Naive thymus-derived CD8-positive, alpha-beta T cell (primary cell): ENCODE data around the gene SSC5D. TPM values are rescaled to one million over a fixed set of nuclear protein-coding genes. Genes with fewer than 3 reads are reported as not detected.
"Not testable (repeated sequence)": the region's sequence is repeated elsewhere in the genome, so short reads cannot be mapped to it uniquely, and the experiment has no call there.

ENCODE experiments used
- ATAC-seq, 2 donors: fragments of 150-1000 bp; cut with Tn5 transposase in 1 of 2; sonication (Bioruptor Pico), chemical (Tn5 transposase) in 1 of 2; 1 replicate in 1 of 2; 2 replicates in 1 of 2; pipeline ENCODE4 v1.10.0; 2021; ENCODE audit warnings: mild to moderate bottlenecking in 2 of 2, moderate library complexity in 2 of 2
- POLR2A ChIA-PET: fragments of 350-600 bp; sonication (Branson Sonifier 250); formaldehyde crosslinking; loops from one replicate; lab custom pipeline; 2021; ENCODE audit warnings: antibody characterized with exemption; lab: Charles Lee
- DNase-seq, 10 donors: peaks; one replicate each; pipeline versions ENCODE4 v3.0.0 to v3.0.0-alpha.2; 2020 to 2022
- H3K27ac Mint-ChIP-seq, 10 donors: one replicate each; pipeline ENCODE4 v1.8.0; 2020 to 2022; ENCODE audit warnings: mild to moderate bottlenecking in 10 of 10, mixed read lengths in 10 of 10, moderate library complexity in 4 of 10, inconsistent platforms in 1 of 10
- H3K27me3 Mint-ChIP-seq, 5 donors: one replicate each; pipeline ENCODE4 v1.8.0; 2021 to 2022; ENCODE audit warnings: mixed read lengths in 5 of 5
- H3K36me3 Mint-ChIP-seq, 3 donors: one replicate each; pipeline ENCODE4 v1.8.0; 2020 to 2022; ENCODE audit warnings: mixed read lengths in 3 of 3, mild to moderate bottlenecking in 2 of 3, inconsistent platforms in 1 of 3
- H3K4me1 Mint-ChIP-seq, 4 donors: one replicate each; pipeline ENCODE4 v1.8.0; 2021 to 2022; ENCODE audit warnings: mixed read lengths in 4 of 4
- H3K4me3 Mint-ChIP-seq, 10 donors: one replicate each; pipeline ENCODE4 v1.8.0; 2020 to 2022; ENCODE audit warnings: mild to moderate bottlenecking in 10 of 10, mixed read lengths in 10 of 10, moderate library complexity in 6 of 10, inconsistent platforms in 1 of 10
- H3K9me3 Mint-ChIP-seq, 9 donors: one replicate each; pipeline ENCODE4 v1.8.0; 2020 to 2022; ENCODE audit warnings: mixed read lengths in 9 of 9, mild to moderate bottlenecking in 3 of 9, inconsistent platforms in 1 of 9, moderate library complexity in 1 of 9
- polyA plus RNA-seq, 3 donors: library from polyadenylated mRNA; unstranded; fragments of 300-500 nt; fragmentation: Illumina TruSeq; gene quantifications; one replicate each; pipeline ENCODE4 v1.2.3, GENCODE V29; 2021
- total RNA-seq, 8 experiments: library from RNA in 2 of 8; stranded (reverse) in 2 of 8; gene quantifications; one replicate each; pipeline ENCODE4 v1.2.3 and lab custom pipeline; 2021 to 2026

The SSC5D gene
- total and polyA plus RNA-seq, 5 experiments from 2014 or later: 0.02 to 1.4 (median 0.72) TPM; not detected in 1

DNA sequence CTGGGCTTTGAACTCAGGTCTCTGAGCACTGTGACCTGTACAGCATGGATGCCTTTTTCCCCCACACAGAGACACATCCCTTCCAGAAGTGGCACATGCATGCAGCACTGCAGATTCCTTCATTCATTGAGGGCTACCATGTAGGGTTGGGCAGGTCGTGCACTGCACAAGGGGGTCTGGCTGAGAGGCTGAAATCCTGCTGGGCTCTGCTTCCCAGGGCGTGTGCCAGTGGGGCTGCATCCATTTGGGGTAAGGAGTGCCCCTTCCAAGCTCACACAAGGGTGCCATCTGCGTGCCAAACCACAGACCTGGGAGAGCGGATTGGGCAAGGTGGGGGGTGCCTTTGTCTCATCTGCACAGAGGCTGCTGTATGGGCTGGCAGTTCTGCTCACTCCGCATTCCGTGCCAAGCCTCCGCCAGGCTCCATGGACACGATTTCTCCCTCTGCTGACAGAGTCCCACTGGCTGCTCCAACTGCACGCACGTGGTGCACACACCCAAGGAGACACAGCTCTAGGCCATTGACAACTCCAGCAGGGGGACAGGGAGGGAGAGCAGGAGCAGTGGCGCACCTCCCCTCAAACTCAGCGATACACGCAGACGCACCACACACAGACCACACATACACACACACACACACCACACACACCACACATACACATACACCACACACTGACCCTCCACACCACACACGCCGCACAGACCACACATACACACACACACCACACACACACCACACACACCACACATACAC, 40.6 kb upstream of the SSC5D start:
- peaks cover 0 to 6% (median 0%) of the 10 kb centered on the region in 3 donors for H3K36me3 Mint-ChIP-seq
- no peak overlapping the region for H3K27ac Mint-ChIP-seq
- no peaks in the 10 kb centered on the region for H3K9me3 Mint-ChIP-seq
- H3K4me3 Mint-ChIP-seq: no peak overlapping the region
- peaks cover 12 to 31% (median 16%) of the 10 kb centered on the region in 4 donors for H3K4me1 Mint-ChIP-seq
- POLR2A ChIA-PET: interaction anchor here (0.7 kb wide), 1 partner anchor 215 kb away, joined by 9 read pairs; no protein-coding TSS in a partner anchor
- H3K27me3 Mint-ChIP-seq: peaks cover 21 to 47% (median 29%) of the 10 kb centered on the region in 5 donors
- DNase-seq (no peak), ATAC-seq (peak; percentile 13 to 15)

DNA sequence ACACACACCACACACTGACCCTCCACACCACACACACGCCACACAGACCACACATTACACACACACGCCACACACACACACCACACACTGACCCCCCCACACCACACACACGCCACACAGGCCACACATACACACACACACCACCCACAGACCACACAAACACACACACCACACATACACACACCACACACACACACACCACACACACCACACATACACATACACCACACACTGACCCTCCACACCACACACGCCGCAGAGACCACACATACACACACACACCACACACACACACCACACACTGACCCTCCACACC, 40.1 kb upstream of the SSC5D start:
- H3K4me3 Mint-ChIP-seq, H3K27ac Mint-ChIP-seq, DNase-seq, H3K36me3 Mint-ChIP-seq, H3K9me3 Mint-ChIP-seq, POLR2A ChIA-PET, ATAC-seq: not testable (repeated sequence)
- Mint-ChIP-seq H3K27me3 (peaks cover 19 to 44% (median 28%) of the 10 kb centered on the region in 5 donors), H3K4me1 (peaks cover 10 to 27% (median 15%) of the 10 kb centered on the region in 4 donors)

DNA sequence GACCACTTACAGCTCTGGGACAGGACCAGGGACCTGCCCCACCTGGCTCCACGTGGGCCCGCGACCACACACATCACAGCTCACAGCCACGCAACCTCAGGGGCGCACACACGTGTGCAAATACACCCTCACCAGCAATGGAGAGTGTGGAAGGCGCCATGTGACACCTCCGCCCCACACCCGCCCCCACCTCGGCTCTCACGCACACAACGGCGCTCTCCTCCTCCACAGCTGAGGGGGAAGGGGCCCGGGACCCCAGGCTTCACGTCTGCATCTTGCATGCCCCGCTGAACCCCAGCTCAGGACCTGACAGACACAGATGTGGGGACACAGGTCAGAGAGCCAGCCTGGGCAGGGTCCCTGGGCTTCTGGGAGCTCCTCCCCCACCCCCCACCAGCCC, 38.8 kb upstream of the SSC5D start:
- H3K36me3 Mint-ChIP-seq: peaks cover 0 to 10% (median 0%) of the 10 kb centered on the region in 3 donors
- no peak for DNase-seq
- H3K27ac Mint-ChIP-seq: no peak overlapping the region
- peaks cover 13 to 41% (median 26%) of the 10 kb centered on the region in 5 donors for H3K27me3 Mint-ChIP-seq
- peaks cover 0 to 2% (median 0%) of the 10 kb centered on the region in 9 donors for H3K9me3 Mint-ChIP-seq
- ATAC-seq: no peak
- H3K4me1 Mint-ChIP-seq: peaks cover 14 to 25% (median 15%) of the 10 kb centered on the region in 4 donors
- no peak overlapping the region for H3K4me3 Mint-ChIP-seq
- POLR2A ChIA-PET: no interaction called here

DNA sequence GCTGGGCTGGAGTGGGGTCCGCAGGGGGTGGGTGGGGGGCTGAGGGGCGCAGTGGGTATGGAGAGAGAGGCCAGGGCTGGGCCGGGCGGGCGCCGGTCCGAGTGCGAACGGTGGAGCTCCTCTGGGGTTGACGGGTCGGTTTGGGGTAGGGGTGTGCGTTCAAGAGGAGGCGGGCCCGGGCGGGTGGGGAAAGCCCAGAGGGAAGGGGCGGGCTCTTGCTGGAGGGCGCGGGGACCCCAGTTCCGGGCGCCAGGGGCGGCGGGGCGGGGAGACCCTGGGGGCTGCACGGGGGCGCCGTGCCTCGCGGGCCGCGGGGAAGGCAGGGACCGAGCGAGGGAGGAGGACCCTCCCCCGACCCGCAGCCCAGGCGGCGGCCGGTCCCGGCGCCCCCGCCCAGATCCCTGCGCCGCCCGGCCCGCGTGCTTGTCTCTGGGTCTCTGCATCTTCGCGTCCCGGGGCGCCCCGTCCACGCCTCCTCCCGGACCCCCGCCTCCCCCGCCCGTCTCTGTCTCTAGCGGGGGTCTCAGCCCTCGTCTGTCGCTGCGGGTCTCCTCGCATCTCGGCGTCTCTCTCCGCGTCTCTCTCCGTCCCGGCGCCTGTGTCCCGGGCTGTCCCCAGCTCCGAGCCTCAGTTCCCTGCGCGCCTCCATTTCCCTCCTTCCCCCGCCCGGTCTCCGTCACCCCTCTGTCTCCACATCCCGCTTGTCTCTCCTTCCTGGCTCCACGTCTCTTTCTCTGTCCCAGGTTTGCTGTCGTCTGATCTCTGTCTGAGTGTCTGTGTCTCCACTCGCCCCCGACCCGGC, 36.9 kb upstream of the SSC5D start:
- peaks cover 0 to 17% (median 3%) of the 10 kb centered on the region in 3 donors for H3K36me3 Mint-ChIP-seq
- DNase-seq: peak in 2 of 10 donors; percentile 20 to 24
- H3K9me3 Mint-ChIP-seq: peaks cover 0 to 2% (median 0%) of the 10 kb centered on the region in 9 donors
- H3K4me1 Mint-ChIP-seq: peaks cover 14 to 25% (median 18%) of the 10 kb centered on the region in 4 donors
- POLR2A ChIA-PET: interaction anchor here (0.7 kb wide), 2 partner anchors 25 to 347 kb away, joined by 4 read pairs; partner anchors contain the start of gene ZNF628
- H3K4me3 Mint-ChIP-seq: peak overlapping the region; percentile 44 to 81 (median 73)
- peak overlapping the region in 3 of 10 donors; percentile 35 to 76 (median 50) for H3K27ac Mint-ChIP-seq
- peaks cover 5 to 28% (median 21%) of the 10 kb centered on the region in 5 donors for H3K27me3 Mint-ChIP-seq
- peak; percentile 33 to 41 for ATAC-seq

DNA sequence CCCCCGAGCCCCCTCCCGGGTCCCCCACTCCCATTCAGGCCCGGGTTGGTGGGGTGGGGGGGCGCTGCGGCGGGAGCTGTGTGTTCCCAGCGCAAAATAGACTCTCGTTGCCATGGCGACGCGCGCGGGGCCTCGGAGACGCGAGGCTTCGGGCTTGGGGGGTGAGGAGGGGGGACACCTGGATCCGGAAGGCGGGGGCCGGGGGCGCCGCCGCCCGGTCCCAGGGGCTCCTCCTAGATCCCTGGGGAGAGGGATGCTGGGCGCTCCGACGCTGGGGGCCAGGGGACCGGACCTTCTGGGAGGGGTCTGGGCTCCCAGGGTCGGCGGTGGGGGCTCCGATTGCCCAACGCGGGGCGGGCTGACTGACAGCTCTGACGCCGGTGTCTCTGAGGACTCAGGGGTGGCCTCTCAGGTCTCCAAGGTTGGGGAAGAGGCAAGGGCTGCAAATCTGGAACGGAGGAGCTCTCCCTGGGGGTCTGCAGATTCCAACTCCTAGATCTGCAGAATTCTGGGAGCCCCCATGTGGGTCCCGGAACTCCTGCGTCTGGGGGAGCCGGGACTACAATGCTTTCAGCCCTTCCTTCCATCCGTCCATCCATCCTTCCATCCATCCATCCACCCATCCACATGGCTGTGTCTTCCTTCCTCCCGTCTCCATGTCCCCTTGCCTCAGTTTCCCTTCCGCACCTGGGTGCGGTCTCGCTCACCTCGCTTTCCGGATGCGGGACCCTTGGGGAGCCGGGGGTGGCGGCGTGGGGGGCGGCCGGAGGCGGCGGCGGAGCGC, 36.1 kb upstream of the SSC5D start:
- Mint-ChIP-seq H3K4me1 (peaks cover 14 to 25% (median 18%) of the 10 kb centered on the region in 4 donors), H3K27me3 (peaks cover 5 to 27% (median 21%) of the 10 kb centered on the region in 5 donors), H3K9me3 (peaks cover 0 to 2% (median 0%) of the 10 kb centered on the region in 9 donors), H3K4me3 (peak overlapping the region in 9 of 10 donors; percentile 36 to 81 (median 75)), H3K27ac (no peak overlapping the region), H3K36me3 (peaks cover 0 to 17% (median 3%) of the 10 kb centered on the region in 3 donors)
- ATAC-seq (peak; percentile 33 to 56), DNase-seq (peak in 8 of 10 donors; percentile 34 to 79 (median 48))
- POLR2A ChIA-PET: interaction anchor here (0.7 to 1.3 kb wide), 3 partner anchors 24 to 346 kb away, joined by 4 to 5 read pairs (median 4); partner anchors contain the start of genes TMEM238 and ZNF628

DNA sequence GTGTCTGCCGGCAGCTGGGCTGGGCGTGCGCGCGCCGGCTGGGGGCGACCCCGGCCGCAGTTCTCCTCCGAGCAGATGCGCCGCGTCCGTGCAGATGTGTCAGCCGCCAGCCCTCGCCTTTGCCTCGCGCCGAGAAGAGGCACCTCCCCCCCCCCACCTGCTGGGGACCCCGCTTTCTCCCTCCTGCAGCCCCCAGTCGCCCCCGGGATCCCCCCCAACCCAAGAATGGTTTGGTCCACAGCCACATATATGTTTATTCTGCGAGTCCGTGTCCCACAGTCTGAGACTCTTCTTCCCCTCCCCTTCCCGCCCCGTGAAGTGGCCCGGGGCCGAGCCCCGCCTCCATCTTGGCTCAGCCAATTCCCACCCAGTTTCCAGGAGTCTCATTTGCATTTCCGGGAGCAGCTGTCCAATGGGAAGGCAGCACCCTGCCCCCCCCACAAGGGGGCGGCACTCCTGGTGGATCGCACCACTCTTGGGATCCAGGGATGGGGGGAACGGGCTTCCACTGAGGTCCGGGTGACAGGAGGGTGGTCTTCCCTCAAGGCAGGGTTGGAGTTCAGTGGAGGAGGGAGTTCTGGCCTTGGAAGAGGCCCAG, 35.4 kb upstream of the SSC5D start:
- H3K4me3 Mint-ChIP-seq: peak overlapping the region in 9 of 10 donors; percentile 23 to 84 (median 68)
- H3K27me3 Mint-ChIP-seq: peaks cover 5 to 27% (median 21%) of the 10 kb centered on the region in 5 donors

DNA sequence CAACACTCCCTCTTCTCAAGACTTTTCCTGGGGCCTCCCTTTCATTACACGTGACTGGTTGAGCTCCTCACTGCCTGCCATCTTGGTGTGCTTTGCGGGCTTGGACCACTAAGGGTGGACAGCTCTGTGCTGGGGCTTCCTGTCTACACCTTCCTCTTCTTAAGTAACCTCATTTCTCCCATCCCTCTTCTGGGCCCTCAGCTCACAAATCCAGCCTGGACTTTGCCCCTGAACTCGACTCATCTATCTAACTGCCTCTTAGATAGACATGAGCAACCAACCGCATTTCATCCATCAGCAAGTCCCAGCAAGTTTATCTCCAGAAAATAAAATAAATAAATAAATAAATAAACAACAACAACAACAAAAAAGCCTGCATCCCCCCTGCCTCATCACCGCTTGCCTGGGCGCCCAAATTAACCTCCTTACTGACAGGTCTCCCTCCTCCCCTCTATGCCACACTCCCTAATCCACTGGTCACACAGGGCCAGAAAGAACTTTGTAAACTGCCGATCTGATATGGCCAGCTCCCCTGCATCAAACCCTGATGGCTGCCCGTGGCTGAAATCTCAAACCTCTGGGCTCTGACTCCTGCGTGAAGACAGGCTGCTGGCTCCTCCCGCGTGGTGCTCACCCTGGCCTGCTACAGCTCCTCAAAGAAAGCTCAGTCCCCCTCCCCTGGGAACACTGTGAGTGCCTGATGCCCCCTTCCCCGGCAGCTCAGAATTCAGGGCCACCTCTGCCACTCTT, 34.5 kb upstream of the SSC5D start:
- peaks cover 5 to 27% (median 21%) of the 10 kb centered on the region in 5 donors for H3K27me3 Mint-ChIP-seq
- peaks cover 14 to 25% (median 19%) of the 10 kb centered on the region in 4 donors for H3K4me1 Mint-ChIP-seq
- peaks cover 0 to 2% (median 0%) of the 10 kb centered on the region in 9 donors for H3K9me3 Mint-ChIP-seq
- peak overlapping the region in 4 of 10 donors; percentile 7 to 83 (median 28) for H3K27ac Mint-ChIP-seq
- no peak for ATAC-seq
- POLR2A ChIA-PET: interaction anchor here (1.2 to 1.3 kb wide), 2 partner anchors 69 to 200 kb away, joined by 3 to 5 read pairs; partner anchors contain the start of gene TMEM238
- no peak for DNase-seq
- H3K36me3 Mint-ChIP-seq: peaks cover 0 to 17% (median 3%) of the 10 kb centered on the region in 3 donors
- peak overlapping the region; percentile 23 to 84 (median 66) for H3K4me3 Mint-ChIP-seq

More for the DNA sequence above, 35.4 kb upstream of the SSC5D start:
- DNase-seq (peak in 6 of 10 donors; percentile 35 to 71 (median 38)), ATAC-seq (peak; percentile 38 to 56)
- Mint-ChIP-seq H3K27ac (no peak overlapping the region), H3K36me3 (peaks cover 0 to 17% (median 3%) of the 10 kb centered on the region in 3 donors), H3K4me1 (peaks cover 14 to 25% (median 18%) of the 10 kb centered on the region in 4 donors), H3K9me3 (peaks cover 0 to 2% (median 0%) of the 10 kb centered on the region in 9 donors)
- POLR2A ChIA-PET: interaction anchor here (1.2 to 1.3 kb wide), 2 partner anchors 68 to 199 kb away, joined by 3 to 5 read pairs; partner anchors contain the start of gene TMEM238

DNA sequence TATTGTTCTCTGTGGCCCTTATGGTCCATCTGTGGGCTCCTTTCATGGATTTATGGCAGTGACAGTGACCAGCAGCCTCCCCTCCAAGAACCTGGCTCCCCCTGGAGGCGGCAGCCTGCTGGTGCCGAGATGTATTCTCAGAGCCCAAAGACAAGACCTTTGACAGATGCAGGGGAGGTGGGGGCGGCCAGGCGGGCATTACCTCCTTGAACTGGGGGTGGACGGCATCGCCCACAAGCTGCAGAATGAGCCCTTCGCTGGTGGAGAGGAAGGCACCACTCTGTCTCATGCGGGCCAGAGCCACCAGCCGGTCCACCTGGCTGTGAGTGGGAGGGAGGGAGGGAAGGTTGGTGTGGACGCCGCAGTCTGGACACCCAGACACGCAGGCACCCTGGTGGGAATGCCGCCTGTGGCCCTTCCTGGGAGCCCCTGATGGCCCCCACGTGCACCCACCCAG, 33.4 kb upstream of the SSC5D start:
- peaks cover 16 to 27% (median 20%) of the 10 kb centered on the region in 4 donors for H3K4me1 Mint-ChIP-seq
- peak overlapping the region in 2 of 10 donors; percentile 53 to 55 for H3K4me3 Mint-ChIP-seq
- H3K27me3 Mint-ChIP-seq: peaks cover 5 to 26% (median 21%) of the 10 kb centered on the region in 5 donors
- H3K36me3 Mint-ChIP-seq: peaks cover 0 to 16% (median 3%) of the 10 kb centered on the region in 3 donors
- POLR2A ChIA-PET: no interaction called here
- peaks cover 0 to 2% (median 0%) of the 10 kb centered on the region in 9 donors for H3K9me3 Mint-ChIP-seq
- DNase-seq (peak in 7 of 10 donors; percentile 35 to 74 (median 40)), ATAC-seq (no peak)
- H3K27ac Mint-ChIP-seq: no peak overlapping the region

DNA sequence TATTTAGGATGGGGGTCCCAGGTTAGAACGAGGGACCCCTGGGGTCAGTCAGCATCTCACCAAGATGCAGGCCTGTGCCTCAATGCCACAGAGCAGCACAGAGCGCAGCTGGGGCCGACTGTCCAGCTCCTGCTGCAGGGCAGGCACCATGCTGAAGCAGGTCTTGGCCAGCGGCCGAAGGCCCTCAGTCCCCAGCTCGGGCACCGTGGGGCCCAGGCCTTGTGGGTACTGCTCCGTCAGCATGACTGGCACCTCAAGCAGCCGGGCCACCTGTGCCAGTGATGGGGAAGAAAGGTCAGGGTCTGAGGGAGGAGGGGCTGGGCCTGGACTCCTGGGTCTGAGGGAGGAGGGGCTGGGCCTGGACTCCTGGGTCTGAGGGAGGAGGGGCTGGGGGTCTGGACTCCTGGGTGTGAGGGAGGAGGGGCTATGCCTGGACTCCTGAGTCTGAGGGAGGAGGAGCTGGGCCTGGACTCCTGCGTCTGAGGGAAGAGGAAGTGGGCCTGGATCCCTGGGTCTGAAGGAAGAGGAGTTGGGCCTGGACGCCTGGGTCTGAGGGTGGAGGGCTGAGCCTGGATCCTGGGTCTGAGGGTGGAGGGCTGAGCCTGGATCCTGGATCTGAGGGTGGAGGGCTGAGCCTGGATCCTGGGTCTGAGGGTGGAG, 32.5 kb upstream of the SSC5D start:
- H3K4me3 Mint-ChIP-seq: no peak overlapping the region
- peaks cover 18 to 31% (median 27%) of the 10 kb centered on the region in 4 donors for H3K4me1 Mint-ChIP-seq
- peaks cover 5 to 24% (median 16%) of the 10 kb centered on the region in 5 donors for H3K27me3 Mint-ChIP-seq
- DNase-seq: no peak
- POLR2A ChIA-PET: no interaction called here
- H3K9me3 Mint-ChIP-seq: peaks cover 0 to 2% (median 0%) of the 10 kb centered on the region in 9 donors
- no peak for ATAC-seq
- no peak overlapping the region for H3K27ac Mint-ChIP-seq
- peaks cover 0 to 13% (median 3%) of the 10 kb centered on the region in 3 donors for H3K36me3 Mint-ChIP-seq

DNA sequence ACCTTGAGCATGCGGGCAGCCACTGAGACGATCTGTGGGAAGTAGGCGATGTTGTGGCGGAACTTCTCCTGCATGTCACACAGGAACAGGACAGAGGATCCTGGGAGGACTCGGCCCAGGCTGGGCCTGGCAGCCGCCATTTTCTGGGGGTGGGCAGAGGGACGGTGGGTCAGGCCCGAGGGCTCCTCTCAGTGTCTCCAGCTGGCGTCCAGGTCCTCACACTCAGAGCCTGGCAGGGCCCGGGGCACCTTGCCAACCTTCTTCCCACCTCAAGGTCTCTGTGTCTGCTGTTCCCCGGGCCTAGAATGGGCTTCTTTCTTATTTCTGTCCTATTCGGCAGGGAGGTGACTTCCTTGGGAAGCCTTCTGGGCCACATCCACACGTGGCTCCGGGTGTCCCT, 31.9 kb upstream of the SSC5D start:
- ATAC-seq (no peak), DNase-seq (no peak)
- H3K27me3 Mint-ChIP-seq: peaks cover 5 to 24% (median 14%) of the 10 kb centered on the region in 5 donors
- H3K36me3 Mint-ChIP-seq: peaks cover 0 to 13% (median 3%) of the 10 kb centered on the region in 3 donors
- POLR2A ChIA-PET: no interaction called here
- peak overlapping the region in 1 of 10 donors; percentile 37 for H3K27ac Mint-ChIP-seq
- peaks cover 0 to 2% (median 0%) of the 10 kb centered on the region in 9 donors for H3K9me3 Mint-ChIP-seq
- H3K4me1 Mint-ChIP-seq: peaks cover 21 to 32% (median 28%) of the 10 kb centered on the region in 4 donors
- no peak overlapping the region for H3K4me3 Mint-ChIP-seq
